Measurements from ENCODE around the gene UBTD1. TPM values are rescaled to one million over a fixed set of nuclear protein-coding genes. Genes with fewer than 3 reads are reported as not detected.

Gene UBTD1
- total RNA-seq, 4 donors from 2014 or later: 2.9 to 16.2 (median 8.9) TPM

DNA sequence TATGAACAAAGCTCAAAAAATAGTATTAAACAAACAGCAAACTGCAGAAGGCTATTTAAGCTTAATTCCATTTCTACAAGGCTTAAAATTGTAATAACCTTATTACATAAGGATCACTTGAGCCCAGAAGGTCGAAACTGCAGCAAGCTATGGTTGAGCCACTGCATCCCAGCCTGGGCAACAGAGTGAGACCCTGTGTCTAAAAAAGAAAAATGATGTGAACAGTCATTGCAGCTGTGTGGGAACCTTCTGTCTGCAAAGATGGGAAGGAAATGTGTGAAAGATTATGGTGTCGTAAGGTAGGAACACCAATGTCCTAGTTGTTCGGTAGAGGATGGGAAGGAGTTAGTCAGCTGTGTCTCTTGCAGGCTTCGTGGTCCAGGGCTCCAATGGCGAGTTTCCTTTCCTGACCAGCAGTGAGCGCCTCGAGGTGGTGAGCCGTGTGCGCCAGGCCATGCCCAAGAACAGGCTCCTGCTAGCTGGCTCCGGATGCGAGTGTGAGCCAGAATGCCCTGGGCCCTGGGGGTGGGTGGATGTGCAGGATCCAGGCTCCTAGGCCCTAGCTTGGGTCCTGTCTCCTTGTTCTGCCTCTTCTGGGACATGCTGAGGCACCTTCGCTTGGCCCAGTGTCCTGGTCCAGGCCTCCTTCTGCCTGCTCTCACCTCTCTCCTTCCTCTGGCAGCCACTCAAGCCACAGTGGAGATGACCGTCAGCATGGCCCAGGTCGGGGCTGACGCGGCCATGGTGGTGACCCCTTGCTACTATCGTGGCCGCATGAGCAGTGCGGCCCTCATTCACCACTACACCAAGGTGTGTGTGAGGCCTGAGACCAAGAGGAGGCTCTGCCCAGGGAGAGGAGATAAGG lies 99.9 kb downstream of the UBTD1 start:
- no peak for ATAC-seq
- Histone ChIP-seq H3K4me3 (no peak overlapping the region), H3K36me3 (no peaks in the 10 kb centered on the region), H3K4me1 (peaks cover 3 to 40% (median 26%) of the 10 kb centered on the region in 3 donors), H3K27ac (peak overlapping the region in 1 of 4 donors; percentile 91), H3K9me3 (no peaks in the 10 kb centered on the region), H3K27me3 (no peaks in the 10 kb centered on the region)
- TF ChIP-seq POLR2A (IDR thresholded peaks at IDR 0.05) (no peak), CTCF (IDR thresholded peaks at IDR 0.05) (no peak), EP300 (IDR thresholded peaks at IDR 0.05) (no peak), POLR2AphosphoS5 (IDR thresholded peaks at IDR 0.05) (no peak)
- WGBS, 2 donors (ENCODE audit: low coverage in 1 of 2): 78 to 100% methylated on average over 1 to 8 of the region's 19 CpGs

GRCh38 chr10:97599272-97599619 lies 100.5 kb downstream of the UBTD1 start:
- peaks cover 3 to 34% (median 23%) of the 10 kb centered on the region in 3 donors for H3K4me1 ChIP-seq
- ATAC-seq: no peak
- WGBS, 2 donors (ENCODE audit: low coverage in 1 of 2): 76 to 90% methylated on average over 4 of the region's 6 CpGs
- H3K27me3 ChIP-seq: no peaks in the 10 kb centered on the region
- H3K27ac ChIP-seq: no peak overlapping the region
- no peak for TF ChIP-seq POLR2AphosphoS5 (IDR thresholded peaks at IDR 0.05)
- TF ChIP-seq CTCF (IDR thresholded peaks at IDR 0.05): no peak
- no peak for TF ChIP-seq EP300 (IDR thresholded peaks at IDR 0.05)
- no peak for TF ChIP-seq POLR2A (IDR thresholded peaks at IDR 0.05)
- no peak overlapping the region for H3K4me3 ChIP-seq
- H3K36me3 ChIP-seq: no peaks in the 10 kb centered on the region
- no peaks in the 10 kb centered on the region for H3K9me3 ChIP-seq

- Histone ChIP-seq H3K36me3 (no peaks in the 10 kb centered on the region), H3K4me3 (no peak overlapping the region), H3K9me3 (no peaks in the 10 kb centered on the region), H3K27me3 (no peaks in the 10 kb centered on the region), H3K4me1 (peaks cover 3 to 21% (median 15%) of the 10 kb centered on the region in 3 donors), H3K27ac (no peak overlapping the region)
- ATAC-seq: no peak
- WGBS, 2 donors (ENCODE audit: low coverage in 1 of 2): no CpG with 5 or more reads among the region's 1 CpG
- no peak for TF ChIP-seq POLR2A (IDR thresholded peaks at IDR 0.05)
- TF ChIP-seq EP300 (IDR thresholded peaks at IDR 0.05): no peak
- no peak for TF ChIP-seq POLR2AphosphoS5 (IDR thresholded peaks at IDR 0.05)
- no peak for TF ChIP-seq CTCF (IDR thresholded peaks at IDR 0.05)
Measured at GRCh38 chr10:97600616-97601015, 101.9 kb downstream of the UBTD1 start.

DNA sequence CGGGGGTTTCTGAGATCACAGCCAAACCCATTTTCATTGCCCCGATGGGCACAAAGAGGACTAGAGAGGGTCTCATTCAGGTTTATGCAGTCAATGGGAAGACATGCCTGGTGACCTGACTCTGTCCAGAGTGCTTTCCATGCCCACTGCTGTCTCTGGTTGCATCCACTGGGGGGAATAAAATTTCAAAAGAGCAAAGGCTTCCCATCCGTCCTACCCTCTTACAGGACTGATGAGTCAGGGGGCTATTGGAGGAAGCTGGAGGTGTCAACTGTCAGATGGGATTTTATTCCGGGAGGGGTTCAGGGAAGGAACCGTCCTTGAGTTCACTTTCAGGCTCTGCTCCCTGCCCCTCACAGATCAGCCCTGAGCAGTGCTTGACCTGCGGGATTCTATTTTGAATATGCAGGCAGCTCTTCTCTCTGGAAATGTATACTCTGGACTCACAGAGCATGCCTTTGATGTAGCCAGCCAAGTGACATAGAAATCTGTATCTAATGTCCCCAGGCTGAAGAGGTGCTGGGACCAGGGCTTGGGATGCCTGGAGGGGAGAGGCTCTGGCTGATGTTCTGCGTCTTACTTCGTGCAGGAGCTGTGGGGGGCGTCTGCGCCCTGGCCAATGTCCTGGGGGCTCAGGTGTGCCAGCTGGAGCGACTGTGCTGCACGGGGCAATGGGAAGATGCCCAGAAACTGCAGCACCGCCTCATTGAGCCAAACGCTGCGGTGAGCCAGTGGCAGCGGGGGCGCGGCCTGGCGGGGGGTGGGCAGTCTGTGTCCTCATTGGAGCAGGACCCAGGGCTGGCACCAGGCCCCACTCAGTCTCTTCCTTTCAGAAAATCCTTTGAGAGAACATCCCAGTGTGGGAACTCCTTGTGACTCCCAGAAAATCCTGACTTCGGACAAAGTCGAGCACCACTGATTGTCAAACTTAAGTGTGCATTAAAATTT lies 102.8 kb downstream of the UBTD1 start:
- Histone ChIP-seq H3K9me3 (no peaks in the 10 kb centered on the region), H3K4me1 (peaks cover 0 to 12% (median 8%) of the 10 kb centered on the region in 3 donors), H3K4me3 (no peak overlapping the region), H3K27me3 (no peaks in the 10 kb centered on the region), H3K27ac (no peak overlapping the region), H3K36me3 (no peaks in the 10 kb centered on the region)
- no peak for ATAC-seq
- TF ChIP-seq POLR2AphosphoS5 (IDR thresholded peaks at IDR 0.05) (no peak), POLR2A (IDR thresholded peaks at IDR 0.05) (no peak), CTCF (IDR thresholded peaks at IDR 0.05) (no peak), EP300 (IDR thresholded peaks at IDR 0.05) (no peak)
- 84% methylated on average over 5 of the region's 21 CpGs; no CpG with 5 or more reads in 1 of the 2 donors for WGBS, 2 donors (ENCODE audit: low coverage in 1 of 2)
